OCI-LY1 (cell line): ENCODE data around the gene IKZF2.

Experiments used
- H2AFZ ChIP-seq: fragments of 200-600 bp; sonication (generic), shearing (Covaris generic); 2 replicates; pipeline ENCODE4 v1.6.0; 2014; ENCODE audit warnings: antibody characterized with exemption, mild to moderate bottlenecking, low read length
- H3F3A ChIP-seq: fragments of 200-600 bp; sonication (generic), shearing (Covaris generic); 2 replicates; pipeline ENCODE4 v1.6.0; 2014; ENCODE audit warnings: mild to moderate bottlenecking, antibody characterized with exemption, low read length, moderate library complexity; ENCODE audit not compliant: insufficient read depth
- H3K27ac ChIP-seq: fragments of 200-600 bp; sonication (generic); 2 replicates; pipeline ENCODE4 v1.5.1; 2014; ENCODE audit warnings: low read length, mixed run types, mild to moderate bottlenecking, low read depth; ENCODE audit not compliant: poor library complexity, severe bottlenecking
- H3K27me3 ChIP-seq: fragments of 200-600 bp; sonication (generic); 2 replicates; pipeline ENCODE4 v1.6.0; 2014; ENCODE audit warnings: antibody characterized with exemption, mild to moderate bottlenecking, low read length, moderate library complexity; ENCODE audit not compliant: insufficient read depth
- H3K36me3 ChIP-seq: fragments of 200-600 bp; sonication (generic); 2 replicates; pipeline ENCODE4 v1.6.1; 2014; ENCODE audit warnings: mild to moderate bottlenecking, antibody characterized with exemption, low read length, moderate library complexity, mixed read lengths; ENCODE audit not compliant: insufficient read depth
- H3K4me1 ChIP-seq: fragments of 200-600 bp; sonication (generic); 2 replicates; pipeline ENCODE4 v1.5.1; 2014; ENCODE audit warnings: mild to moderate bottlenecking, low read length, moderate library complexity; ENCODE audit not compliant: insufficient read depth, severe bottlenecking
- H3K4me2 ChIP-seq: fragments of 200-600 bp; sonication (generic), shearing (Covaris generic); 2 replicates; pipeline ENCODE4 v1.6.1; 2014; ENCODE audit warnings: low read length
- H3K4me3 ChIP-seq: fragments of 200-600 bp; sonication (generic); 2 replicates; pipeline ENCODE4 v1.5.1; 2014; ENCODE audit warnings: low read length, low read depth, mild to moderate bottlenecking, mixed read lengths; ENCODE audit not compliant: poor library complexity, severe bottlenecking
- H3K79me2 ChIP-seq: fragments of 200-600 bp; shearing (Covaris generic); 2 replicates; pipeline ENCODE4 v1.6.1; 2016; ENCODE audit warnings: mixed run types, low read length, mixed read lengths; ENCODE audit not compliant: insufficient read depth
- H3K9ac ChIP-seq: fragments of 200-600 bp; sonication (generic), shearing (Covaris generic); 2 replicates; pipeline ENCODE4 v1.6.1; 2014; ENCODE audit warnings: mild to moderate bottlenecking, low read length, mixed read lengths
- H3K9me2 ChIP-seq: fragments of 200-600 bp; sonication (generic), shearing (Covaris generic); 2 replicates; pipeline ENCODE4 v1.6.1; 2014; ENCODE audit warnings: low read depth, mild to moderate bottlenecking, low read length, mixed read lengths
- H3K9me3 ChIP-seq: fragments of 200-600 bp; shearing (Covaris generic); 2 replicates; pipeline ENCODE4 v1.6.1; 2014; ENCODE audit warnings: low read length, mixed read lengths
- H4K20me1 ChIP-seq: fragments of 200-600 bp; sonication (generic), shearing (Covaris generic); 2 replicates; pipeline ENCODE4 v1.6.0; 2016; ENCODE audit warnings: mild to moderate bottlenecking, low read length; ENCODE audit not compliant: insufficient read depth
- EZH2 ChIP-seq: fragments of 200-600 bp; sonication (generic), shearing (Covaris generic); IDR thresholded peaks from 2 replicates; pipeline ENCODE4 v1.8.0; 2017; ENCODE audit warnings: borderline replicate concordance, mixed run types, mild to moderate bottlenecking, antibody characterized with exemption, low read length, moderate library complexity, mixed read lengths
- TF ChIP-seq, protein P1 (sequence below): fragments of 200-600 bp; sonication (generic), shearing (Covaris generic); IDR thresholded peaks from 2 replicates; pipeline ENCODE4 v1.5.1; 2017; ENCODE audit warnings: mild to moderate bottlenecking, antibody characterized with exemption, low read length, moderate library complexity, mixed read lengths

The IKZF2 gene

DNA sequence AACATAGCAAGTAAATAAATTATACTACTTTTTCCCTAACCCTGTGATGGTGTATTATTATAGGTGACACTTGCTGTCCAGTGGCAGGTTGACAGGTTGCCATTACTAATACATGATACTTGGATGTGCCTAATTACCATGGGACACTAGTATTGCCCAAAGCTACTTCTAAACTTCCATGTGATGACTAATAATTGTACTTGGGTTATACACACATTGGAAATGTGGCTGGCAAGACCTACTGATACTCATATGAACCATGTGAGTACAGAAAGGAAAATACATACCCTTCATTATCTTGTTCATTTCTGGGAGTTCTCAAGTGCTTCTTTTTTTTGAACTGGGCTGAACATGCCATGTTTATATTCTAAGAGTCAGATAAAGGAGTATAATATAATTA, 156.4 kb downstream of the IKZF2 start:
- Histone ChIP-seq H3K27me3 (no peaks in the 10 kb centered on the region), H3K36me3 (peaks cover 57% of the 10 kb centered on the region), H3K4me1 (no peaks in the 10 kb centered on the region), H4K20me1 (no peaks in the 10 kb centered on the region), H3K9me2 (no peaks in the 10 kb centered on the region), H3K27ac (no peak overlapping the region), H3K4me3 (no peak overlapping the region), H2AFZ (no peak overlapping the region), H3K4me2 (no peak overlapping the region), H3K9ac (no peak overlapping the region), H3K9me3 (no peaks in the 10 kb centered on the region), H3K79me2 (no peaks in the 10 kb centered on the region), H3F3A (no peaks in the 10 kb centered on the region)
- TF ChIP-seq, protein P1, sequence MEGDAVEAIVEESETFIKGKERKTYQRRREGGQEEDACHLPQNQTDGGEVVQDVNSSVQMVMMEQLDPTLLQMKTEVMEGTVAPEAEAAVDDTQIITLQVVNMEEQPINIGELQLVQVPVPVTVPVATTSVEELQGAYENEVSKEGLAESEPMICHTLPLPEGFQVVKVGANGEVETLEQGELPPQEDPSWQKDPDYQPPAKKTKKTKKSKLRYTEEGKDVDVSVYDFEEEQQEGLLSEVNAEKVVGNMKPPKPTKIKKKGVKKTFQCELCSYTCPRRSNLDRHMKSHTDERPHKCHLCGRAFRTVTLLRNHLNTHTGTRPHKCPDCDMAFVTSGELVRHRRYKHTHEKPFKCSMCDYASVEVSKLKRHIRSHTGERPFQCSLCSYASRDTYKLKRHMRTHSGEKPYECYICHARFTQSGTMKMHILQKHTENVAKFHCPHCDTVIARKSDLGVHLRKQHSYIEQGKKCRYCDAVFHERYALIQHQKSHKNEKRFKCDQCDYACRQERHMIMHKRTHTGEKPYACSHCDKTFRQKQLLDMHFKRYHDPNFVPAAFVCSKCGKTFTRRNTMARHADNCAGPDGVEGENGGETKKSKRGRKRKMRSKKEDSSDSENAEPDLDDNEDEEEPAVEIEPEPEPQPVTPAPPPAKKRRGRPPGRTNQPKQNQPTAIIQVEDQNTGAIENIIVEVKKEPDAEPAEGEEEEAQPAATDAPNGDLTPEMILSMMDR, result no peak
- TF ChIP-seq EZH2, result no peak

DNA sequence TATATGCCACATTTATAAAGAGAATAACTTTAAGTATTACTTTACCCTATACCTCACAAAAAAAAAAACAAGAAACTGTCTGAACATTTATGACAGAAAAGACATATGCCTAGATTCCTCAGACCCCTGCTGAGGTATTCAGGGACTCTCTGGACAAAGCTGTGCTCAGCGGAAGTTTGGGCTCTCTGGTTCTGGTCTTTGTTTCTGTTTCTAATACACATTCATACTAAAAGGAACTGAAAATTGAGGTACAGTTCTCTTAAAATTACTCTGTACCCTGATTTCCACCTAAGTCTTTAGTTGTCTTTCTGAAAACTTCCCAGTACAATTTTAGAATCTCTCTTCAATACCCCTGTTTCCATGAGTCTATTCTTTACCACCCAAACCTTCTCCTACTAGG, 160.3 kb downstream of the IKZF2 start:
- H3K4me3 ChIP-seq, result no peak overlapping the region
- H3K4me2 ChIP-seq, result no peak overlapping the region
- H3K27me3 ChIP-seq, result no peaks in the 10 kb centered on the region
- H4K20me1 ChIP-seq, result no peaks in the 10 kb centered on the region
- no peak overlapping the region for H3K9ac ChIP-seq
- TF ChIP-seq, protein P1, result no peak
- no peak for TF ChIP-seq EZH2
- no peaks in the 10 kb centered on the region for H3K4me1 ChIP-seq
- no peaks in the 10 kb centered on the region for H3K79me2 ChIP-seq
- no peaks in the 10 kb centered on the region for H3F3A ChIP-seq
- H3K36me3 ChIP-seq, result peaks cover 90% of the 10 kb centered on the region
- H3K9me3 ChIP-seq, result no peaks in the 10 kb centered on the region
- no peaks in the 10 kb centered on the region for H3K9me2 ChIP-seq
- H2AFZ ChIP-seq, result no peak overlapping the region
- H3K27ac ChIP-seq, result no peak overlapping the region

DNA sequence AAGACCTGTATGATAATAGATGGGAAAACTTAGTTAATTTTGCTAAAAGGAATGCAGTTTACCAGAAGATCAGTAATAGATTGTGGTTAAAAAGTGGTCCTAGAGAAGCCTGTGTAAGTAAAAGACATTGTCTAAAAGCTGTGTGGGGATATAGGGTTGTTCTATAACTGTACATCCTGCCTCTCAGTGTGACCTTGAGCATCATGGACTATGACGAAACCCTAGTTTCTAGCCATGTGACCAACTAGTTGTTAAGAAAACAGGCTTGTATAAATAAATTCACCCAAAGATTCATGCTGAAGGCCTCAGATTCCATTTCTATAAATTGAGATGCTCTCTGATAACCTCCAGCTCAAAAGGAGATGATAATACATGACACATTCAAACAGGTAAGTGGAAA, 160.7 kb downstream of the IKZF2 start:
- Histone ChIP-seq H3K4me3 (no peak overlapping the region), H3K27me3 (no peaks in the 10 kb centered on the region), H3K79me2 (no peaks in the 10 kb centered on the region), H3K9ac (no peak overlapping the region), H3K4me1 (no peaks in the 10 kb centered on the region), H3K9me2 (no peaks in the 10 kb centered on the region), H3K27ac (no peak overlapping the region), H3K9me3 (no peaks in the 10 kb centered on the region), H3K4me2 (no peak overlapping the region), H3F3A (no peaks in the 10 kb centered on the region), H2AFZ (no peak overlapping the region), H3K36me3 (peaks cover 90% of the 10 kb centered on the region), H4K20me1 (no peaks in the 10 kb centered on the region)
- no peak for TF ChIP-seq EZH2
- TF ChIP-seq, protein P1, result no peak
